Nephron (organoid): ENCODE measurements around the gene KLHL22.
"Not testable (repeated sequence)": the region's sequence is repeated elsewhere in the genome, so short reads cannot be mapped to it uniquely, and the experiment has no call there.

Source experiments
- H3K27ac Mint-ChIP-seq, 3 experiments: 2 replicates each; pipeline ENCODE4 v1.8.0; 2020; ENCODE audit warnings: mixed read lengths in 3 of 3, mild to moderate bottlenecking in 2 of 3, moderate library complexity in 1 of 3
- H3K27me3 Mint-ChIP-seq: 2 replicates; pipeline ENCODE4 v1.8.0; 2021; ENCODE audit warnings: low read depth, mild to moderate bottlenecking, moderate library complexity, mixed read lengths
- H3K36me3 Mint-ChIP-seq: 2 replicates; pipeline ENCODE4 v1.8.0; 2020; ENCODE audit warnings: low read depth, mixed read lengths
- H3K4me1 Mint-ChIP-seq: 2 replicates; pipeline ENCODE4 v1.8.0; 2020; ENCODE audit warnings: mixed read lengths
- H3K4me3 Mint-ChIP-seq, 3 experiments: 2 replicates each; pipeline ENCODE4 v1.8.0; 2020; ENCODE audit warnings: mild to moderate bottlenecking in 3 of 3, mixed read lengths in 3 of 3, moderate library complexity in 2 of 3
- H3K9me3 Mint-ChIP-seq: 2 replicates; pipeline ENCODE4 v1.8.0; 2020; ENCODE audit warnings: mixed read lengths
- TF ChIP-seq, protein P1 (sequence below), 3 experiments: fragments of 200-600 bp; sonication (generic); IDR thresholded peaks; one replicate each; pipeline ENCODE4 v1.5.0; 2021; ENCODE audit warnings: antibody characterized with exemption in 3 of 3; ENCODE audit not compliant: unreplicated experiment in 3 of 3

KLHL22 gene

GRCh38 chr22:20414059-20414440 is 81.5 kb downstream of the KLHL22 start:
- Mint-ChIP-seq H3K27ac (no peak overlapping the region), H3K27me3 (peaks cover 8% of the 10 kb centered on the region), H3K9me3 (no peaks in the 10 kb centered on the region), H3K4me1 (peaks cover 9% of the 10 kb centered on the region), H3K4me3 (no peak overlapping the region), H3K36me3 (peaks cover 3% of the 10 kb centered on the region)
- TF ChIP-seq, protein P1, sequence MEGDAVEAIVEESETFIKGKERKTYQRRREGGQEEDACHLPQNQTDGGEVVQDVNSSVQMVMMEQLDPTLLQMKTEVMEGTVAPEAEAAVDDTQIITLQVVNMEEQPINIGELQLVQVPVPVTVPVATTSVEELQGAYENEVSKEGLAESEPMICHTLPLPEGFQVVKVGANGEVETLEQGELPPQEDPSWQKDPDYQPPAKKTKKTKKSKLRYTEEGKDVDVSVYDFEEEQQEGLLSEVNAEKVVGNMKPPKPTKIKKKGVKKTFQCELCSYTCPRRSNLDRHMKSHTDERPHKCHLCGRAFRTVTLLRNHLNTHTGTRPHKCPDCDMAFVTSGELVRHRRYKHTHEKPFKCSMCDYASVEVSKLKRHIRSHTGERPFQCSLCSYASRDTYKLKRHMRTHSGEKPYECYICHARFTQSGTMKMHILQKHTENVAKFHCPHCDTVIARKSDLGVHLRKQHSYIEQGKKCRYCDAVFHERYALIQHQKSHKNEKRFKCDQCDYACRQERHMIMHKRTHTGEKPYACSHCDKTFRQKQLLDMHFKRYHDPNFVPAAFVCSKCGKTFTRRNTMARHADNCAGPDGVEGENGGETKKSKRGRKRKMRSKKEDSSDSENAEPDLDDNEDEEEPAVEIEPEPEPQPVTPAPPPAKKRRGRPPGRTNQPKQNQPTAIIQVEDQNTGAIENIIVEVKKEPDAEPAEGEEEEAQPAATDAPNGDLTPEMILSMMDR (IDR thresholded peaks at IDR 0.05; ENCODE audit: unreplicated experiment in 3 of 3) = no peak

GRCh38 chr22:20413217-20414058 is 82.2 kb downstream of the KLHL22 start:
- Mint-ChIP-seq H3K4me1 (peaks cover 9% of the 10 kb centered on the region), H3K27me3 (peaks cover 8% of the 10 kb centered on the region), H3K36me3 (peaks cover 8% of the 10 kb centered on the region), H3K9me3 (no peaks in the 10 kb centered on the region), H3K27ac (no peak overlapping the region), H3K4me3 (no peak overlapping the region)
- TF ChIP-seq, protein P1 (IDR thresholded peaks at IDR 0.05; ENCODE audit: unreplicated experiment in 3 of 3) = no peak

GRCh38 chr22:20412474-20413216 is 83.0 kb downstream of the KLHL22 start:
- Mint-ChIP-seq H3K9me3 (no peaks in the 10 kb centered on the region), H3K27ac (peak overlapping the region in 2 of 3 experiments; percentile 20 to 36), H3K27me3 (peaks cover 8% of the 10 kb centered on the region), H3K4me3 (no peak overlapping the region), H3K4me1 (peaks cover 9% of the 10 kb centered on the region), H3K36me3 (peaks cover 15% of the 10 kb centered on the region)
- TF ChIP-seq, protein P1 (IDR thresholded peaks at IDR 0.05; ENCODE audit: unreplicated experiment in 3 of 3) = no peak

DNA sequence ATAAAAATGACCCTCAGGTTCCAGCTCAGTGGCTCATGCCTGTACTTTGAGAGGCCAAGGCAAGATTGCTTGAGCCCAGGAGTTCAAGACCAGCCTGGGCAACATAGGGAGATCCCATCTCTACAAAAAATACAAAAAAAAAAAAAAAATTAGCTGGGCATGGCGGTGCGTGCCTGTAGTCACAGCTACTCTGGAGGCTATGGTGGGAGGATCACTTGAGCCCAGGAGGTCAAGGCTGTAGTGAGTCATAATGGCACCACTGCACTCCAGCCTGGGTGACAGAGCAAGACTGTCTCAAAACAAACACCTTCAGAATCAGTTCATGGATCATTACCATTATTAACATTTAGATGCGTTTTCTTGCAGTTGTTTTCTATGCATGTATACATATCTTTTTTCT is 86.2 kb downstream of the KLHL22 start:
- H3K4me1 Mint-ChIP-seq, H3K4me3 Mint-ChIP-seq, H3K9me3 Mint-ChIP-seq, H3K27me3 Mint-ChIP-seq, H3K27ac Mint-ChIP-seq: not testable (repeated sequence)
- H3K36me3 Mint-ChIP-seq = peaks cover 34% of the 10 kb centered on the region

DNA sequence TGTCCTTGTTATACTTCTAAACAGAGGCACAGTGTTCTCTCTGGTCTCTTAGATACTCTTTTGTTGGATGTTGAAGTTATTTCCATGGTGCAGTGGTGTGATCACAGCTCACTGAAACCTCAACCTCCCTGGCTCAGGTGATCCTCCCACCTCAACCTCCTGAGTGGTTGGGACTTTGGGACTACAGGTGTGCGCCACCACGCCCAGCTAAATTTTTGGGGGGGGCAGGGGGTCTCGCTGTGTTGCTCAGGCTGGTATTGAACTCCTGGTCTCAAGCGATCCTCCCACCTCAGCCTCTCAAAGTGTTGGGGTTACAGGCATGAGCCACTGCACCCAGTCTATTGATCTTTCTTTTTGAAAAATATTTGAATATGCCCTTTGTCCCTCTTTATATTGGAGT is 86.7 kb downstream of the KLHL22 start:
- no peak overlapping the region for H3K4me3 Mint-ChIP-seq
- no peaks in the 10 kb centered on the region for H3K9me3 Mint-ChIP-seq
- H3K27me3 Mint-ChIP-seq = peaks cover 3% of the 10 kb centered on the region
- H3K36me3 Mint-ChIP-seq = peaks cover 37% of the 10 kb centered on the region
- H3K4me1 Mint-ChIP-seq = peaks cover 9% of the 10 kb centered on the region
- no peak overlapping the region for H3K27ac Mint-ChIP-seq
- TF ChIP-seq, protein P1 (IDR thresholded peaks at IDR 0.05; ENCODE audit: unreplicated experiment in 3 of 3) = no peak

GRCh38 chr22:20407829-20408228 is 87.8 kb downstream of the KLHL22 start:
- H3K4me3 Mint-ChIP-seq = no peak overlapping the region
- H3K4me1 Mint-ChIP-seq = peaks cover 8% of the 10 kb centered on the region

More at GRCh38 chr22:20407829-20408228, 87.8 kb downstream of the KLHL22 start:
- no peak overlapping the region for H3K27ac Mint-ChIP-seq
- H3K27me3 Mint-ChIP-seq = no peaks in the 10 kb centered on the region
- TF ChIP-seq, protein P1 (IDR thresholded peaks at IDR 0.05; ENCODE audit: unreplicated experiment in 3 of 3) = no peak
- peaks cover 48% of the 10 kb centered on the region for H3K36me3 Mint-ChIP-seq
- no peaks in the 10 kb centered on the region for H3K9me3 Mint-ChIP-seq
